Neural cell (in vitro differentiated cells): ENCODE measurements around the gene AGBL4.

ENCODE experiments used
- CTCF ChIP-seq: fragments of 450-650 bp; IDR thresholded peaks from 2 replicates; pipeline ENCODE4 v1.5.1; 2014; ENCODE audit warnings: antibody characterized with exemption, mild to moderate bottlenecking, moderate library complexity; ENCODE audit not compliant: poor library complexity, severe bottlenecking
- EP300 ChIP-seq: fragments of 450-650 bp; conservative IDR thresholded peaks from 2 replicates; pipeline ENCODE4 v1.6.1; 2014; ENCODE audit warnings: antibody characterized with exemption, mild to moderate bottlenecking, moderate library complexity; ENCODE audit not compliant: poor library complexity, severe bottlenecking
- EZH2 ChIP-seq: fragments of 200-600, 300-800 bp; shearing (Covaris generic), sonication (generic); IDR thresholded peaks from 2 replicates; pipeline ENCODE4 v1.6.1; 2014; ENCODE audit warnings: antibody characterized with exemption, low read length, borderline replicate concordance, mild to moderate bottlenecking; ENCODE audit not compliant: insufficient read depth, poor library complexity, severe bottlenecking
- MXI1 ChIP-seq: fragments of 450-650 bp; conservative IDR thresholded peaks from 2 replicates; pipeline ENCODE4 v1.6.1; 2014; ENCODE audit warnings: antibody characterized with exemption, mild to moderate bottlenecking; ENCODE audit not compliant: poor library complexity, severe bottlenecking
- POLR2AphosphoS5 ChIP-seq: IDR thresholded peaks from 2 replicates; pipeline ENCODE4 v1.6.1; 2012
- RAD21 ChIP-seq: fragments of 450-650 bp; conservative IDR thresholded peaks from 2 replicates; pipeline ENCODE4 v1.6.1; 2014; ENCODE audit warnings: antibody characterized with exemption, mild to moderate bottlenecking, moderate library complexity
- REST ChIP-seq: IDR thresholded peaks from 2 replicates; pipeline ENCODE4 v1.6.1; 2012; ENCODE audit warnings: borderline replicate concordance
- SMC3 ChIP-seq: fragments of 450-650 bp; conservative IDR thresholded peaks from 2 replicates; pipeline ENCODE4 v1.6.1; 2014; ENCODE audit warnings: antibody characterized with exemption, mild to moderate bottlenecking, moderate library complexity; ENCODE audit not compliant: poor library complexity
- TAF1 ChIP-seq: IDR thresholded peaks from 2 replicates; pipeline ENCODE4 v1.6.1; 2012; ENCODE audit warnings: low read depth

- TF ChIP-seq CTCF: no peak
- TF ChIP-seq EZH2: no peak
- no peak for TF ChIP-seq EP300
- TF ChIP-seq RAD21: no peak
- TF ChIP-seq MXI1: no peak
- TF ChIP-seq POLR2AphosphoS5: no peak
- TF ChIP-seq TAF1: no peak
- TF ChIP-seq REST: no peak
- no peak for TF ChIP-seq SMC3
Measured at GRCh38 chr1:49389699-49390098, 634.1 kb downstream of the AGBL4 start.
